GM08714 (cell line): Measurements from ENCODE around the gene SLC6A9.

Source experiments
- H3K4me3 ChIP-seq: fragments of 200-500 bp; sonication (Bioruptor generic); 2 replicates; pipeline ENCODE4 v1.5.1; 2014; ENCODE audit warnings: mild to moderate bottlenecking, low read length, inconsistent platforms
- ZNF274 ChIP-seq: IDR thresholded peaks from 2 replicates; pipeline ENCODE4 v1.6.1; 2012; ENCODE audit warnings: mild to moderate bottlenecking, low read depth, low read length

SLC6A9 gene

DNA sequence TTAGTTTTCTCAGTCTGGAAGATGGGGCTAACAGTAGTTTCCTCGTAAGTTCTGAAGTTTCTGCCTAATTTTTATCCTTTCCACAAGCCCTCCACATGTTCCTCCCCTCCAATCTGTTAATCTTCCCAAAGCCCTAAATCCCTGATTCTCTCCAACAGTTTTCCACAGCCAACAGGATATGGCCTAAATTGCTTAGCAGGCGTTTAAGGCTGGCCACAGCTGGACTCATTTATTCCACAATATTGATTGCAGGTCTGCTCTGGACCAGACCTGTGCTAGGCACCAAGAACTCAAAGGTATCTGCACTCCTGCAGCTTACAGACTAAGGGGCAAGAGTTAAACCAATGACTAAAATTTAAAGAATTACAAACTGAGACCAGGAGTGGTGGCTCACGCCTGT is 3.9 kb downstream of the SLC6A9 start:
- H3K4me3 ChIP-seq, result no peak overlapping the region
- TF ChIP-seq ZNF274, result no peak

DNA sequence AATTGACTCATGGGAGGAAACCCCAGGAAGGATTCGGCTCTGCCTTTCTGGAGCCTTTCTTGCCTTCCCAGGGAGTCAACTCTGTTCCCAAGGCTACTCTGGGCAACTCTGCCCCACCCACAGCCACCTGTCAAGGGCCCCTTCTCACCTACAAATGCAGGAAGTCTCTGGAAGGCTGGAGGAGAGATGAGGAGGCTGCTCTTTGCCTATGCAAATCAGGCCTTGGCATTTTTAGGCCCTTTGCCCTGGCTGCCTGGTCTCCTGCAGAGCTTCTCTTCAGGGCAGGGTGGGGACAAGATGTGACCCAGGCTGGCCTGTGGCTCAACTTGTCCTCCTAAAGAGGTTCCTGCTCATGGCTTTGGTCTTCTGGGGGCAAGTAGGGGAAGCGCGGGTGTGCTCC is 5.4 kb downstream of the SLC6A9 start:
- TF ChIP-seq ZNF274, result no peak
- no peak overlapping the region for H3K4me3 ChIP-seq

DNA sequence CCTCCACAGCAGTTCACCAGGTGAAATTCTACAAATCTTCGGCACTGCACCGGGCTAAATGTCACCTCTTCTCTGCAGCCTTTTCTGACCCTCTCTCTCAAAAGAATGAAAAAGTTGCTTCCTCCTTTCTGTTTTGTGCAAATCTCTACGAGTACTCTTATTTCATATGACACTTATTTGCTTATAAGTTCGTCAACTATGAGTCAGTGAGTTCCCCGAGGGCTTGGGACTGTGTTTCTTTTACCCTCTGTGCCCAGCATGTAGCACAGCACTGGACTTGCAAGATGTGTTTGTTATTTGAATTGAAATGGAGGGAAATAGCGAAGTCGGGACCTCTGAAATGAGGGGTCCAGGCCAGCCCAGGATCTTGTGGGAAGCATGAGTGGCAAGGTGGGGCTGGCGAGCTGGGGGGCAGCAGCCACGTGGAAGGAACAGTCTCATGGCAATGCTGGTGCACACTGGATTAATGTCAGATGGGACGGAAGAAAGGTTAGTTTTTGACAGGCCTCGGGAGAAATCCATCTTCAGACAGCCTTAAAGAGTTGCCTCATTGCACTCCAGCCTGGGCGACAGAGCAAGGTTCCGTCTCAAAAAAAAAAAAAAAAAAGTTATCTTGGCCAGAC is 6.2 kb downstream of the SLC6A9 start:
- H3K4me3 ChIP-seq, result no peak overlapping the region
- no peak for TF ChIP-seq ZNF274

DNA sequence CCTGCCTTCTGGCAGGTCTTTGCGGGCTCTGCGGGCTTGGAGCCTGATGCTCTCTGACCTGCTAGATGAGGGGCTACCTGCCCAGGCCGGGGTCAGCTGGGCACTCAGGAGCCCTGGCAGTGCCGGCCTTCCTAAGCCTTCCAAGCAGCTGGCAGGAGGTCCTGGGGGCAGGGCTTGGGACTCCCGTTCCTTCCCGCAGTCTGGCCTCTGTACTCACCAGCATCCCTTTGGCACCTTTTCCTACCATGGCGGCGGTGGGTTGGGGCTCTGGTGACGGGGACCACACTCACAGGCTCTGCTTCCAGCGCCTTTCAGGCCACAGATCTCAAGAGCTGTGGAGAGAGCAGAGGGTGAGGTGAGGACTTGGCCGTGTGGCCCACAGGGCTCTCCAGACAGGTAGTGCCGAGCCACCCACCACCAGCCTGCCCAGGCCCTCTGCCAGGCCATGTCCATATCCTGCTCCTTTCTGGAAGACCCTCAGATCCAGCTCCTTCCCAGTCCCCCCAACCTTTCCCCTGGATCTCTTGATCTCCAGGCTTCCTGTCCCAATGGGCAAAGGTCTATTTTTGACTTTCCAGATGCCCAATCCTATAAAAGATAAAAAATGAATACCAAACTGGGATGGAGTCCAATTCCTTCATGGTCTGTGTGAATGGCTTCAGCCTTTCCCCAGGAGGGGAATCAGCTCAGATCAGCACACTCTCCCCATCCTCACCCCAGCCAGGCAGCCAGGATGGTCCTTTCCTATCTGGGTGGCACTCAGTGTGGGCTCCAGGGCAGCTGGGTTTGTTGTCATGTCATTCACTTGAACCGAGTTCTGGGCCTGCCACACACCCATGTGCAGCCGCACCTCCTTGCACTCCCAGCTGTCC is 7.0 kb downstream of the SLC6A9 start:
- no peak for TF ChIP-seq ZNF274
- no peak overlapping the region for H3K4me3 ChIP-seq

DNA sequence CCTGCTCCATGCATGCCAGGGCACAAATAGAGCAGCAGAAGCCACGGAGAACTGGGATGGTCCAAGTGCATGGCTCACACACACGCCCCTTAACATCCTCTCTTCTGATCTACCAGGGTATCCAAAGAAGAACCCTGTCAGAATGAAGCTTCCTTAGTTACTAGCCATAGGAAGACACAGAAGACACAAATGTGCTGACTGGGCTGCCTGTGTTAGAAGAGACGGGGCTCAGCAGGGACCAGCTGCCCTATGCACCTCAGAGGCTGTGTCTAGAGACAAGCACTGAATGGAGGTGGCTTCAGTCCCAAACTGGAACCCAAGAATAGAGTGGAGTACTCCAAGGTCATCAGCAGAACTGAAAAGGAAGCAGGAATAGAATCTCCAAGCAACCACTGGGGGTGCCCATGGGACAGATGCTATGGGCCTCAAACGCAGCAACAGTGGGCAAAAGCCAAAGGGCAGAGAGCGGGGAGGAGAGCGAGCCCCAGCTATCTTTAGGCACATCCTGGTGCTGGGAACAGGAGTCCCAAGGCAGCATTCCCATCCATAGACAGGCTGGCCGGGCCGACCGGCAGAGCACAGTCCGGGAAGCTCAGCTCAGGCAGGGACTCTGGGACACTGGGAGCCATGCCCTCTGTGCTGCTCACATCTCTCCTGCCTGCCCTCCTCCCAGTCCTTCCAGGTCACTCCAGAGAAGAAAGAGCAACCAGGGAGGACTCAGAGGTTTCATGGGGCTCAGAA is 9.5 kb downstream of the SLC6A9 start:
- no peak for TF ChIP-seq ZNF274

DNA sequence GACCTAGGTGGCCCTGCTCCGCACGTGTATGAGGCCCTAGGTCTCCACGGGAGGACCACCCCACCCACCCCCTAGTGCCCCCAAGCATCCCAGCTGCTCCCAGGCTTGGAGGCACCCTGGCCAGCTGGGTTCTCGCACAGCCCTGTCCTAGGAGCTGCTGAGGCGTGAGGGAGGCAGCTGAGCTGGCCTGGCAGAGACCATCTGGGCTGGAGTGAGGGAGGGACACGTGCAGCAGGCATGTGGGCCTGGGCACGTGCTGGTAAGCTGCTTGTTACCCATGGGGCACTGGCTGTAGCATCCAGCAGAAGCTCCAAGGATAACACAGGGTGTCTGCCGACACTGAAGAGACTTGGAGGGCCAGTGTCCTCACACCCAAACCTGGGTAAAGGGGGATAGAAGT is 10.1 kb downstream of the SLC6A9 start:
- no peak overlapping the region for H3K4me3 ChIP-seq
- TF ChIP-seq ZNF274, result no peak

More for the DNA sequence above, 9.5 kb downstream of the SLC6A9 start:
- H3K4me3 ChIP-seq, result no peak overlapping the region

DNA sequence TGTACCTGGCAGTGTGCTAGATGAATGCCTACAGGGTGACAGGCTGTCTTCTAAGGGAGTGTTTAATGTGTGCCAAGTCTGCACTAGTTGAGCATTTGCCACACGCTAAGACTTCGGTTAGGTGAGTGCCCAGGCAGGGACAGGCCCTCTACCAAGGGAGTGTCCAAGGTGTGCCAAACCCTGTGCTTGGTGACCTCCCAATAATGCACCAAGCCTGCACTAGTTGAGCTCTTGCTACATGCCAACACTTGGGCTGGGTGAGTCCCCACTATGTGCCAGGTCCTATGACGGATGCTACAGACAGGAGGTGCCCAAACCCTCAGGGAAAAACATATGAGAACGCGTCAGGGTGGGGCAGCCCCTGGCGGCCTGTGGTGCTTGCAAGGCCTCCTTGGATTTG is 10.8 kb downstream of the SLC6A9 start:
- no peak overlapping the region for H3K4me3 ChIP-seq
- no peak for TF ChIP-seq ZNF274

DNA sequence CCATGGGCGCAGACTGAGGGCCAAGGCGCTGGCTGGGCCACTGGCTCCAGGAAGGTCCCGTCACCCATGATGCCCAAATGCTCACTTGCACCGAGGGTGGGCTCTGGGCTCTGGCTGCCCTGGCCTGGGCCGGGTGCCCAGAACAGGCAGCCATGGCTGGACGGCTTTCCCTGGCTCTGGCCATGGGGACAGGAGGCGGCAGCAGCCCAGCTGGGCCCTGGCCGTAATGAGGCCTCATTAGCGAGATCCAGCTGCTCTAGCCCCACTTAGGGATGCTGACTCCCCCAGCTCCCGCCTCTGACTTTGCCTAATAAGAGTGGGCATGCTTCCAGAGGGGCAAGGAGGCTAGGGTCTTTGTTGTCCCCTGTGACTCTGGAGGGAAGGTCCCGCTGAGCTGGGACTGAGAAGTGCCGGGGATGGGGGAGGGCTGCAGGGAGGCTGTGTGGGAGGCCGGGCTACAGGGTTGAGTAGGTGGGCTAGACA is 11.8 kb downstream of the SLC6A9 start:
- TF ChIP-seq ZNF274, result no peak
- no peak overlapping the region for H3K4me3 ChIP-seq

DNA sequence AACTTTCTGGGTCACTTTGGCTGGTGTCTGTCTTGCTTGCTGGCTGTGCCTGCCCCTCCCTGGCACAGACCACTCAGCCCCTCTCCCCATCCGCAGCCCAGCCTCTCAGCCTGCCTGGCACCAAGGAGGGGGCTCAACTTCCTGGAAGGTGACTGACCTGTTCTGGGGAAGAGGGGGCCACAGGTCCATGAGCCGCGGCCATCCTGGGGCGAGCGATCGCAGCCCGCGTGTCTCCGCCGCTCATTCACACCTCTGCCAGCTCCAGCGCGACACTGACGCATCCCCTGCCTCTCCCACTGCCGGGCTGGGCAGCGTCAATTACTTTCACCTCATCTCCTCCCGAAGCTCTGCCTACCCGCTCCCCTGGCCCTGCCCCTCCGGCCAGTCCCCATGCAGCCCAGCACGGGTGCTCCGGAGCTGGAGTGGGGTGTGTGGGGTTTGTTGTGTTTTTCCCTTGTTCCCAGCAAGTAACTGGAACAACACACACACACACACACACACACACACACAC is 14.3 kb downstream of the SLC6A9 start:
- TF ChIP-seq ZNF274, result no peak

DNA sequence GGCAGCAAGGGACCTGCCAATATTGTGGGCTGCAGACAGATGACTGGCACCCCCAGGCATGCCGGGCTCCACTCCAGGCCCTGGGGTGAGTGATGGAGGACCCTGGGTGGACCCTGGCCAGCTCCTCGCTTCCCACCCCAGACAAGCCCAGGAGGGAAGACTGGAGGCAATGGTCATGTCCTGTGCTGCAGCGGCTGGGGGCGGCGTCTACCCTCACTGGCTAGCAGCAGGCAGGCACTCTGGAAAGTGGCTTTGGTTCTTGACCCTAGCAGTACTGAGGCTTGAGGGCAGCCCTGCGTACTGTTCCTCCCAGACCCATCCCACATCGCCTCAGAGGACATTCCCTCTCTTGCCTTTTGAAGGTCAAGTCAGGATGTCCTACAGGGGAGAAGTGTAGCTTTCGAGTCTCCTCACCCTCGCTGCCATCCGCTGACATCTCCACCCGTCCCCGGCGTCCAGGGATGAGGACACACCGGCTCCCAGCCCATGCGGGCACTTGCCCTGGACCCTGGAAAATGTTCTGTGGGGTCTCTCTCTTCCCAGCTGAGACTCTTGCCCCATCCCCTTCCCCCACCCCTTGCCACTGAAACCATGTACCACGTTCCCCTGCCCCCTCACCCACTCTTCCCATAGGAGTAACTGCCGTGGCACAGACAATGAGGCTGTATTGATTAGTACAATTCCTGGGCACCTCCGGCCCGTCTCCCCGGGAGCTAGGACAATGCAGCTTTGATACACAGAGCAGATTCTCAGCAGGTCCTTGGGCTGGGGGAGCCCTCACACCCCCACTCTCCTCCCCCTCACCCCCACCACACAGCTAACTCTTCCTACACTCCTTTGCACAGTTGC is 15.0 kb downstream of the SLC6A9 start:
- TF ChIP-seq ZNF274, result no peak
- H3K4me3 ChIP-seq, result no peak overlapping the region

More for the DNA sequence above, 14.3 kb downstream of the SLC6A9 start:
- no peak overlapping the region for H3K4me3 ChIP-seq

DNA sequence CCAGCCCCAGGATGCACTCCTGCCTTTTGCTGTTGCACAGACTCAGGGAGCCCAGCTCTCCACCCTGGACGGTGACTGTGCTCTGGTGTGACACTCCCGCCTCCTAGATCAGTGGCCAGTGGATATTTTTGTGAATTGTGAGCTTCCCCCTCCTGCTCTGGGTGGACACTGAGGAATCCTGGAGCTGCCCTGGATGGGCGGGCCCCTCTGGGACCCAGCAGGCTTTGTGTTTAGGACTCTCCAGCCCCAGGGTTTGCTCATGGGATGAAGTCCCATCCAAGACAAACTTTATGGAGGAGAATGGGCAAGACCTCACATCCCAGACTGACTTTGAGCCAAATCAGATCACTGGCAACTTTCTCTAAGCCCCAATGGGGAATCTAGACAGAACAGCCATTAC is 16.1 kb downstream of the SLC6A9 start:
- H3K4me3 ChIP-seq, result no peak overlapping the region
- no peak for TF ChIP-seq ZNF274

DNA sequence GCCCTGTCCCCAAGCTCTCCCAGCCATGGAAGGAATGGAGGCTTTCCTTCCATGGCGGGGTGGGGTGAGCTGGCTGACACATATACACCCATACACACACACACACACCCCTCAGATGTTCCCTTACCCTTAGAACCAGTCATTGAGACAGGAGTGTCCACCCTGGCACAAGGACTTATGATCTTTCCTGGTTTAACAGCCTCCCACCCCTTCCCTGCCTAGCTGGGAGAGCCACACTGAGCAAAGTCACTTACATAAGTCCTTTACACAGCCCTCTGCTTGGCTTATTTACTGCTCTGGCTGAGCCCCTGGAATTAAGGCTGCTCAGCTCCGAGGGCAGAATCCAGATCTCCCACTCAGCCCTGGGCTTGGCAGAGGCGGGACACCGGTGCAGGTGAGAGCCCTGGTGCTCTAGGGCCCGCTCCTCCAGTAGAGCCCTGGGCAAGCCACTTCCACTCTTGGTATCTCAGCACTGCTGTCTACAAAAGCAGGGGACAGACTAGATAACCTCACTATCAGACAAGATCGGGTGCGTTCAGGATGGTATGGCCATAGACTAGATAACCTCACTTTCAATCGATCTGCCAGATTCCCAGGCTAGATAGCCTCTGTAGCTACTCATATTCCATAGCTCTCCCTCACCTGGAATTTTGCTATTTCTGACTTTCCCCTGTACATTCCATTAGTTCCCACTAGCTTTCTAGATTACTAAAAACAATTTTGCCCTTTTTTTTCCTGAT is 16.7 kb downstream of the SLC6A9 start:
- H3K4me3 ChIP-seq, result no peak overlapping the region
- no peak for TF ChIP-seq ZNF274

DNA sequence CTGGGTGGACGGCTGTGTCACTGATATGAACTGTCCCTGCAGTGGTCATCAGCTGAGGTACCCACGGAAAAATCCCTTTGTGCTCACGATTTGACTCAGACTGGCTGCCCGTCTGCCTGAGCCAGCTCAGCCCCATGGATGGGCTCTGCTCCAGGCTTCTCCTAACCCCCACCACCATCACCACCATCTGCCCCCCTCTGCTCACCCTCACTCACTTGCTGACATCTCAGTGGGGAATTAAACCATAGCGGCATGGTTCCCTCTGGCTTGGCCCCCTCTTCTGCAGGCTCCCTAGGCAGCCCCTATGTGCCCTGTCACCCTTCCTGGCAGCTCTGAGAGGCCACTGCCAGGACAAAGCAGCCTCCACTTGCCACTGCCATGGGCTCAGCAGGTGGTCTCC is 17.3 kb downstream of the SLC6A9 start:
- no peak for TF ChIP-seq ZNF274
- no peak overlapping the region for H3K4me3 ChIP-seq
